HG02763 (cell line): ENCODE data around the gene DNM3.
"Not testable (repeated sequence)": the region's sequence is repeated elsewhere in the genome, so short reads cannot be mapped to it uniquely, and the experiment has no call there.

Experiments used
- ATAC-seq: cut with Tn5 transposase; IDR thresholded peaks from one replicate; pipeline ENCODE4 v1.9.1; 2021; ENCODE audit warnings: mild to moderate bottlenecking, moderate library complexity; ENCODE audit not compliant: unreplicated experiment

Gene DNM3

GRCh38 chr1:172430128-172430454 lies 588.8 kb downstream of the DNM3 start:
- no peak for ATAC-seq

GRCh38 chr1:172431204-172431603 lies 589.9 kb downstream of the DNM3 start:
- no peak for ATAC-seq

GRCh38 chr1:172431721-172432192 lies 590.5 kb downstream of the DNM3 start:
- no peak for ATAC-seq

- not testable (repeated sequence) for ATAC-seq
These were observed 595.9 kb downstream of the DNM3 start for GRCh38 chr1:172437183-172437582.

- no peak for ATAC-seq
These were observed 601.1 kb downstream of the DNM3 start for GRCh38 chr1:172442404-172442803.

GRCh38 chr1:172442843-172443565 lies 601.7 kb downstream of the DNM3 start:
- no peak for ATAC-seq

- peak; percentile 99 for ATAC-seq
These were observed 602.6 kb downstream of the DNM3 start, which contains the start of gene PIGC for GRCh38 chr1:172443666-172444453. Gene PIGC (minus strand): TSS chr1:172444069. CDS start chr1:172442622, 1,447 bp downstream.

GRCh38 chr1:172446547-172446946 lies 605.2 kb downstream of the DNM3 start:
- no peak for ATAC-seq

GRCh38 chr1:172447641-172448040 lies 606.3 kb downstream of the DNM3 start:
- no peak for ATAC-seq

- ATAC-seq = no peak
These were observed 607.8 kb downstream of the DNM3 start for GRCh38 chr1:172448995-172449584.

GRCh38 chr1:172449585-172450523 lies 608.6 kb downstream of the DNM3 start:
- ATAC-seq = peak; percentile 86

- no peak for ATAC-seq
These were observed 609.2 kb downstream of the DNM3 start for GRCh38 chr1:172450524-172450885.

- no peak for ATAC-seq
These were observed 609.7 kb downstream of the DNM3 start for GRCh38 chr1:172451002-172451443.

GRCh38 chr1:172452536-172453152 lies 611.3 kb downstream of the DNM3 start:
- no peak for ATAC-seq

- ATAC-seq = no peak
These were observed 611.9 kb downstream of the DNM3 start for GRCh38 chr1:172453153-172453545.

- no peak for ATAC-seq
These were observed 612.3 kb downstream of the DNM3 start for GRCh38 chr1:172453607-172454006.

- no peak for ATAC-seq
These were observed 614.2 kb downstream of the DNM3 start for GRCh38 chr1:172455451-172455850.

GRCh38 chr1:172456344-172456769 lies 615.1 kb downstream of the DNM3 start:
- ATAC-seq = no peak

GRCh38 chr1:172457479-172458130 lies 616.3 kb downstream of the DNM3 start:
- no peak for ATAC-seq

- ATAC-seq = no peak
These were observed 618.9 kb downstream of the DNM3 start for GRCh38 chr1:172460177-172460576.
